ENCODE measurements around the gene SSNA1. TPM values are rescaled to one million over a fixed set of nuclear protein-coding genes. Genes with fewer than 3 reads are reported as not detected.
A peak's percentile ranks its signal among the peaks of the same experiment; 100 is the strongest.

SSNA1 gene
- total RNA-seq, 2 donors from 2014 or later = 67.1 to 72.0 TPM

DNA sequence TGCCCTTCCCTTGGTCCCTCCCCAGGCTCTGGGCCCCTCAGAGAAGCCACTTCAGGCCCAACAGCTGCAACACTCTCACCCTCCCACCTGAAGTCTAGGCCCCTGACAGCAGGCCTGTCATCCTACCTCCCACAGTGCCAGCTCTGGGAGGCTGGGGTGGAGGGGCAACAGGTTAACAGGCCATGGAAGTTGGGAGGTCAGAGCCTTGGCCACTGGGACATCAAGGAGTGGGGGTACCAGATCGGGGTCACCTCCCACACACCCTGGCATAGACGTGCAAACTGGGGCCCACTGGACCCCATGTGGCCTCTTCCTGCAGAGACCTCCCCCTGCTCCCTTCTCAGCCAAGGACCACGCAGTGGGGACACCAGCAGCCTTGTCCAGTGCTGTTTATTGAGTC, 2.8 kb downstream of the SSNA1 start:
- Histone ChIP-seq H3K27ac (no peak overlapping the region), H3K9me3 (no peaks in the 10 kb centered on the region), H3K36me3 (peaks cover 14% of the 10 kb centered on the region), H3K4me3 (no peak overlapping the region), H3K4me1 (peaks cover 0 to 63% of the 10 kb centered on the region in 2 donors), H3K27me3 (no peaks in the 10 kb centered on the region)
- TF ChIP-seq, protein P1, sequence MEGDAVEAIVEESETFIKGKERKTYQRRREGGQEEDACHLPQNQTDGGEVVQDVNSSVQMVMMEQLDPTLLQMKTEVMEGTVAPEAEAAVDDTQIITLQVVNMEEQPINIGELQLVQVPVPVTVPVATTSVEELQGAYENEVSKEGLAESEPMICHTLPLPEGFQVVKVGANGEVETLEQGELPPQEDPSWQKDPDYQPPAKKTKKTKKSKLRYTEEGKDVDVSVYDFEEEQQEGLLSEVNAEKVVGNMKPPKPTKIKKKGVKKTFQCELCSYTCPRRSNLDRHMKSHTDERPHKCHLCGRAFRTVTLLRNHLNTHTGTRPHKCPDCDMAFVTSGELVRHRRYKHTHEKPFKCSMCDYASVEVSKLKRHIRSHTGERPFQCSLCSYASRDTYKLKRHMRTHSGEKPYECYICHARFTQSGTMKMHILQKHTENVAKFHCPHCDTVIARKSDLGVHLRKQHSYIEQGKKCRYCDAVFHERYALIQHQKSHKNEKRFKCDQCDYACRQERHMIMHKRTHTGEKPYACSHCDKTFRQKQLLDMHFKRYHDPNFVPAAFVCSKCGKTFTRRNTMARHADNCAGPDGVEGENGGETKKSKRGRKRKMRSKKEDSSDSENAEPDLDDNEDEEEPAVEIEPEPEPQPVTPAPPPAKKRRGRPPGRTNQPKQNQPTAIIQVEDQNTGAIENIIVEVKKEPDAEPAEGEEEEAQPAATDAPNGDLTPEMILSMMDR (IDR thresholded peaks at IDR 0.05) = no peak
- no peak for DNase-seq (ENCODE audit: low spot score)

DNA sequence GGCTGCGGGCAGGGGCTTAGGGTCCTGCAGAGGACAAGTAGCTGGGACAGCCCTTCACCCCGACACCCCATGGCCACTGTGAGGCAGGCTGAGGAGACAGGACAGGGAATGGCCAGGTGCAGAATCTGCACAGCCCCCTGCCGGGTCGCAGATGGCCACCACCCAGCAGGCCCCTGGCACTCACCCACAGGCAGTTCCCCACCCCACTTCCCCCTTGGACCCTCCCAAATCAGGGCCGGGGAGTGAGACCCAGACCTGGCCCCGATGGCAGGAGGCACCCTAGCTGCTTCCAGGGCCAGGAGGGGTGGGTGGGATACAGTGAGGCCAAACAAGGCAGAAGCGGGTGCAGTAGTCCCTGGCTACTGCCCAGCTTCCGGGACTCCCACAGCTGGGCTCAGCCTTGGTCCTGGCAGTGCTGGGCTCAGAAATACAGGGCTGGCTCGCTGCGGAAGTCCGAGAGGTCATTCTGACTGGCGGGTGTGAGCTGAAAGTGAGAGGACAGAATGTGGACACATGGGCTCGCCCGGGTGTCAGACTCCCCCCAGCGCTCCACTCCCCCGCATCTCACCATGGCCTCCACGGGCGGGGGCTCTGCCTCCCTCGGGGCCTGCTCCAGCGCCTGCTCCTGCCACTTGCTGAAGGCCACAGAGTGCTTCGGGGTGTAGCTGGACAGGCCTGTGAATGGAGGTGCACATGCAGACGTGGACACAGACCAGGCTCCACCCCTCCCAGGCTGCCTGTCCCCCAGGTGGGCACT, 3.4 kb downstream of the SSNA1 start:
- DNase-seq (ENCODE audit: low spot score) = no peak
- Histone ChIP-seq H3K27me3 (no peaks in the 10 kb centered on the region), H3K36me3 (peaks cover 13% of the 10 kb centered on the region), H3K4me1 (peaks cover 0 to 63% of the 10 kb centered on the region in 2 donors), H3K9me3 (no peaks in the 10 kb centered on the region), H3K27ac (no peak overlapping the region), H3K4me3 (no peak overlapping the region)
- TF ChIP-seq, protein P1 (IDR thresholded peaks at IDR 0.05) = no peak

DNA sequence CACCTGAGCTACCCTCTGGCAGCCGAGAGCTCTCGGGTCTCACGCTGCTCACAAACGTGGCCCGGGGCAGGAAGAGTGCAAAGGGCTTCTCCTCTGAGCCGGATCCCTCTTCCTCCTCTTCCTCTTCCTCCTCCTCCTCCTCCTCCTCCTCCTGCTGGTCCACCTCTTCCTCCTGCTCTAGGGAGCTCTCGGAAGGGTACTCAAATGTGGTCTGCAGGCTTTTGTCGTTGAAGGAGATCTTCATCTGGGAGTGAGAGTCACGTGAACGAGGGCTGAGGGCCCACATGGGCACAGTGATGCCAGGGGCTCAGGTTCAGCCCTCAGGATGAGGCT, 3.9 kb downstream of the SSNA1 start:
- DNase-seq (ENCODE audit: low spot score) = no peak
- Histone ChIP-seq H3K27me3 (no peaks in the 10 kb centered on the region), H3K9me3 (no peaks in the 10 kb centered on the region), H3K36me3 (peaks cover 13% of the 10 kb centered on the region), H3K4me1 (peaks cover 0 to 63% of the 10 kb centered on the region in 2 donors), H3K27ac (no peak overlapping the region), H3K4me3 (no peak overlapping the region)
- TF ChIP-seq, protein P1 (IDR thresholded peaks at IDR 0.05) = no peak

DNA sequence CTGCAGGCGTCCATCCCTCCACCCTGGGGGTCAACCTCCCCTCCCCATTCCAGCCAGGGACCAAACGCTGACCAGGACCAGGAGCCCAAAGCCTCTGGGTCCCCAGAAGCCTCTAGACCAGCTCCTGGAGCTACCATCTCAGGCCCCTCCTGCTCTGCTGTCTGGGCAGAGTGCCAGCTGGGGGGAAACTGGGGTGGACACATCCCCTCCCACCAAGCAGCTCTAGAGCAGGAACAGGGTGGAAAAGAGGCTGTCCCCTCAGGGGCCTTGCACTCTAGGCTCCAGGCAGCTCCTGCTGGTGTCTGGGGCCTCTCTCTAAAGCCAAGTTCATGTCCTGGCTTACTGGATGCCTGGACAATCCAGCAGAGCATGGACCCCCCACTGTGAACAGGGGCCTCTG, 4.4 kb downstream of the SSNA1 start:
- H3K27ac ChIP-seq = no peak overlapping the region
- H3K4me3 ChIP-seq = no peak overlapping the region
- H3K4me1 ChIP-seq = peaks cover 0 to 63% of the 10 kb centered on the region in 2 donors
- no peaks in the 10 kb centered on the region for H3K9me3 ChIP-seq
- H3K27me3 ChIP-seq = no peaks in the 10 kb centered on the region
- TF ChIP-seq, protein P1 (IDR thresholded peaks at IDR 0.05) = no peak
- peaks cover 13% of the 10 kb centered on the region for H3K36me3 ChIP-seq
- no peak for DNase-seq (ENCODE audit: low spot score)

DNA sequence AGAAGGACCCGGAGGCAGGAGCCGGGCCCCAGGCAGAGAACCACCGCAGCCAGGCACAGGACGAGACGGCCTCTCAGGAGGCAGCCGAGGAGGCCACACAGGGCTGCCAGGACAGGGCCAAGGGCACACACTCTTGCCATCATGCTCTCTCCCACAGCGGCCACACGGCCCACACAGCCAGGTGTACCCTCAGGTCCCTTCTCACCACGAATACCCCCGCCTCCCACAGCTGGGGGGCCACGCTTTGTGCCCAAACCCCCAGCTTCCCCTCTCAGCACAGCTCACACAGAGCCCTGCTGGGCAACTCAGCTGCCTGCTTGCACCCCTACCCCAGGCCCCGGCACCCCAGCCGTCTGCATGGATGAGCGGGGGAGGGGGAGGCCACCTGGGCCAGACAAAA, 5.3 kb downstream of the SSNA1 start:
- TF ChIP-seq, protein P1 (IDR thresholded peaks at IDR 0.05) = no peak
- peak overlapping the region in 1 of 2 donors; percentile 17 for H3K27ac ChIP-seq
- H3K27me3 ChIP-seq = no peaks in the 10 kb centered on the region
- no peaks in the 10 kb centered on the region for H3K9me3 ChIP-seq
- peaks cover 0 to 69% of the 10 kb centered on the region in 2 donors for H3K4me1 ChIP-seq
- H3K4me3 ChIP-seq = no peak overlapping the region
- peaks cover 13% of the 10 kb centered on the region for H3K36me3 ChIP-seq
- DNase-seq (ENCODE audit: low spot score) = no peak

DNA sequence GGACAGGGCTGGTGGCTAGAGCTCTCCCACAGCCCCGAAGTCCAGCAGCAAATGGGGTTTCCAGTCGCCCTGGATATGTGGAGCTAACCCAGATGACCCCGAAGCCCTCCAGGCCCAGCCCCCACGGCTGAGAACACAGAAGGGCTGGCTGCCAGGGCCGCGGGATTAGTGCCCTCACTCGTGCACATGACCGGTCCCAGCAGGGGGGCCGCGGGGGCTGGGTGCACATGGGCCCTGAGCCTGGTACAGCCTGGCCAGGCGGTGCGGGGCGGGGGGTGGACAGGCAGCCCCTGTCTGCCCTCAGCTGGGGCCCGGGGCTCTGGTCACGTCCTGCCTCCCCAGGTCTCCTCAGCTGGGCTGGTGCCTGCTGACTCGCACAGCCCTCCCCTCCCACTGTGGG, 5.9 kb downstream of the SSNA1 start:
- peak overlapping the region in 1 of 2 donors; percentile 31 for H3K27ac ChIP-seq
- peaks cover 0 to 72% of the 10 kb centered on the region in 2 donors for H3K4me1 ChIP-seq
- H3K27me3 ChIP-seq = no peaks in the 10 kb centered on the region
- no peak overlapping the region for H3K4me3 ChIP-seq
- no peaks in the 10 kb centered on the region for H3K9me3 ChIP-seq
- H3K36me3 ChIP-seq = peaks cover 13% of the 10 kb centered on the region
- TF ChIP-seq, protein P1 (IDR thresholded peaks at IDR 0.05) = no peak
- no peak for DNase-seq (ENCODE audit: low spot score)
